G401 (cell line): ENCODE data around the gene CBFB. TPM values are rescaled to one million over a fixed set of nuclear protein-coding genes. Genes with fewer than 3 reads are reported as not detected.
A peak's percentile ranks its signal among the peaks of the same experiment; 100 is the strongest.

ENCODE experiments used
- DNase-seq: peaks from one replicate; pipeline ENCODE4 v3.0.0-alpha.2; 2015; ENCODE audit warnings: low spot score
- in situ Hi-C: cut with HindIII; loops from 2 replicates; pipeline ENCODE4 v1.10.0; 2016; ENCODE audit warnings: low sequenced_read_pairs, mixed read lengths
- total RNA-seq: library from RNA; depleted of rRNA; stranded (reverse); fragments of >200 nt; shearing (Covaris generic); gene quantifications from 2 replicates; pipeline ENCODE4 v1.2.3, GENCODE V29; 2014

CBFB gene
- total RNA-seq, 1 experiment from 2014 or later: 40.9 TPM

DNA sequence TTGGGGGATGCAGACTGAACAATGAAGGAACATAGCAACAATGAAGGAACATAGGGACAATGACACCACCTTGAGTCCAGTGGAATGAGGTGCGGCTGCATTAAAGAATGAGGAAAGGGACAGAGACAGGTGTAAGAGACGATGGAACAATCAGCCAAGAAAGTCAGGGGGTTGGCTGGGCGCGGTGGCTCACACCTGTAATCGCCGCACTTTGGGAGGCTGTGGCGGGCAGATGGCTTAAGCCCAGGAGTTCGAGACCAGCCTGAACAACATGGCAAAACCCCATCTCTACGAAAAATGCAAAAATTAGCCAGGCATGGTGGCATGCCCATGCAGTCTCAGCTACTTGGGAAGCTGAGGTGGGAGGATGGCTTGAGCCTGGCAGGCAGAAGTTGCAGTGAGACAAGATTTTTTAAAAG is 13.6 kb upstream of the CBFB start:
- in situ Hi-C loops: no loop called here
- no peak for DNase-seq

DNA sequence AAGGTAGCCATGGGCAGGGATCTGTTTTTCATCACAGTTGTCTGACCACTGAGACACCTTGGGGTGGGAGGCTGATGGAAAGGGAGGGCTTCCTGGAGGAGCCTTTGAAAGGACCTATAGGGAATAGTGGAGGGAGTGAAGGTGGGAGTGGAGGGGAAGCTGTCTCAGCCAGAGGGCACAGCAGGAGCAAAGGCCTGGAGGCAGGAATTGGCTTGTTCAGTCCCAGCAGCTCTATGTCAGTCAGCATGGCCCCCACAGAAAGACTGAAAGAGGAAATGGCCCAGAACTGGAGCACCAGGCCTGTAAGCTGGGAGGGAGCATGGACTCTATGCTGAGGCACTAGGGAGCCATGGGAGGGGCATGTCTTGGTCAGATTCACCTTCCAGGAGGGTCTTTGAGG is 12.8 kb upstream of the CBFB start:
- in situ Hi-C loops: no loop called here

DNA sequence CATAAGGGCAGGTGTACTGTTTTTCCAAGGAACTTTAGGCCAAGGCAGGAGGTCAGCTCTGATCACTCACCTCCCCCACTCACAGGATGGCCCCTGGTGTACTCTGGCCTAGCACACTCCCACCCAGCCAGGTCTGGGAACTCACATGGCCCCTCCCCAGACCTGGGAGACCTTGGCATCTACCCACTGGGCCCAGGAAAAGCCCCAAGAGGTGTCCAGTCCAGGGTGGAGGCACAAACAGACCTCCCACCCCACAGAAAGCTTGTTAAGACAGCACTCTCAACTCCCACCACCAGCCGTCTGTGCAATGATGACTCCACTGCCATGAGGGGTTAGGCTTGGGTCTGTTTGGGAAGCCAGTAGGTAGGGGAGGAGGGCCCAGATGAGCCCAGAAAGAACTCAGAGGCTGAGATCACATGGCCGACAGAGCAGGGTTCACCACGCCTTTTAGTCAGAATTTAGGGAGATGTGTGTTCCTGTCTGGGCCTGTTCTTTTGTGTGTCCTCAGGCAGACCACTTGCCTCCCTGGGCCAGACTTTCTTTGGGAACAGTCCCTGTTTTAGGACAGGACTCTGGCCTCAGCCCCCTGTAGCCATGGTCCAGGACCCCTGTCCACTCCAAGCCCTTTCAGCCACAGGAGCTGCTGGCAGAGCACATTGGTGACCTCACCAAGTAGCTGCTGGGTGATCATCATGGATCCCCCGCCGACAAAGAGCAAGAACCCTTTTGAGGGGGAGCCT is 12.1 kb upstream of the CBFB start:
- DNase-seq: no peak
- in situ Hi-C loops: no loop called here

More for the DNA sequence above, 12.8 kb upstream of the CBFB start:
- no peak for DNase-seq

DNA sequence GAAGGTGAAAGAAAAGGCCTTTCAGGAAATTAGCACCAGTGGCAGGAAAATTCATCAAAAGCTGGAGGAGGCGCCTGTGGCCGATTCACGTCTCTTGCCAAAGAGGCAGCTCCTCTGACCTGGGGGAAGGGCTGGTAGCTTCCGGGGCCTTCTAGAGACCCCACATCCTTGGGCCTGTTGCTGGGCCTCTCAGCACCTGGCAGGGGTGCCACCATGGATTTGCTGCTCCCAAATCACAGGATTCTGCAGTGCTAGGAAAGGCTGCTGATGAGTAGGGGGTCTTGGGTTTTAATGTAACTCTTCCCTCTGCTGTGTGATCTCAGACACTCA is 11.6 kb upstream of the CBFB start:
- DNase-seq: no peak
- in situ Hi-C loops: no loop called here

DNA sequence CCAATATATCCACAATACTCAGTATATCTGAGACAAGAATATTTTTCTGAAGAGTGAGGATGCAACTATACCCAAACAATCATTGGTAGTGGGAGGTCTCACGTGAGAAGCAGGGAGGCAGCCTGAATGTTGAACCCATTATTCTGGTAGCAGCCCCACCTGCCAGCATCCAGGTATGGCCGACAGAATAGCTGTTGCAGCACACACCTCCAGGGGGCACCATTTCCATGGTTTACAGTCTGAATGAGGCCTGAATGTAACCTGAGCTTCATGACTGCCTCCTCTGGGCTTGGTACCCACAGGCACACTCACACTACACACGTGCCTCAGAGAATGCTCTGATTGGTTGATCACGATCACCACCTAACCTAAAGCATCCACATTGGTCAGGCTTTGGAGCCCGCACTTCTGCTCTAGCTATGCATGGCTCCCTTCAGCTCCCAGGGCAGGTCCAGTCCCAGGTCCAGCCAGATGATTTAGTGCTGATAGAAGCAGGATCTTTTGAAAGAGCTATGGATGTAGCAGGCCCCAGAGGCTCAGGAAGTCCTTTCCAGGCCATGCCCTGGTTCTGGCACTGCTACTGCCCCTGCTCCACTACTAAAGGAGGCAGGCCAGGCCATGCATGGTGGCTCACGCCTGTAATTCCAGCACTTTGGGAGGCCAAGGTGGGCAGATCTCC is 11.0 kb upstream of the CBFB start:
- in situ Hi-C loops: no loop called here
- peak; percentile 71 for DNase-seq

DNA sequence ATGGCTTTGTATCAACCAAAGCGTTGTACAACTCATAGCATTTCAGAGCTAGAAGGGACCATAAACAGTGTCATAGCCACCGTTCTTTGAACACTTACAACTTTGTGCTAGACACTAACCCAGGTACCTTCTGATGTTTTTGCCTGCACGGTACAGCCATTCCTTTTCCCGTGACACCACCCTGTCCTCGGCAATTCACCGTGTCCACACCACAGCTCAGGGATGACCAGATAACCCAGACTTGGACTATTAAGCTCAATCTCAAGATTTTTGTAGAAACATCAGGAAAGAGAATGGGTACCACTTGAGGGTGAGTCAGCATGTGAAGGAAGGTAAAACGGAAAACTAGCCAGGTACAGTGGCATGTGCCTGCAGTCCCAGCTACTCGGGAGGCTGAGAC is 9.8 kb upstream of the CBFB start:
- DNase-seq: no peak
- in situ Hi-C loops: no loop called here

DNA sequence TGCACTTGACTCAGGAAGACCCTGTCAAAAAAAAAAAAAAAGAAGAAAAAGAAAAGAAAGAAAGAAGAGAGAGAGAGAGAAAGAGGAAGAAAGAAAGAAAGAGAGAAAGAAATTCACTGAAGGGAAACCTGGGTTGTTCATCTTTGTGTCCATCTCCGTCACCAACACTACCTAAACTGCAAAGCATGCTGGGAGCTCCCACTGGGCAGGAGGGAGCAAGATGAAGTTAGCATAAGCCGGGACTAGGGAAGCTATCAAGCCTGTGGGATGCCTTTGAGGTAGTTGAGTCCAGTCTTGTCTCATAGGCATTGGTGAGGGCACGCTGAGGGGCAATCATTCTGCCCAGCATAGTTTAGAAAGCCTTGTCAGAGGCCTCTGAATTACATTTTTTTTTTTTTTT is 7.6 kb upstream of the CBFB start:
- in situ Hi-C loops: no loop called here
- no peak for DNase-seq

DNA sequence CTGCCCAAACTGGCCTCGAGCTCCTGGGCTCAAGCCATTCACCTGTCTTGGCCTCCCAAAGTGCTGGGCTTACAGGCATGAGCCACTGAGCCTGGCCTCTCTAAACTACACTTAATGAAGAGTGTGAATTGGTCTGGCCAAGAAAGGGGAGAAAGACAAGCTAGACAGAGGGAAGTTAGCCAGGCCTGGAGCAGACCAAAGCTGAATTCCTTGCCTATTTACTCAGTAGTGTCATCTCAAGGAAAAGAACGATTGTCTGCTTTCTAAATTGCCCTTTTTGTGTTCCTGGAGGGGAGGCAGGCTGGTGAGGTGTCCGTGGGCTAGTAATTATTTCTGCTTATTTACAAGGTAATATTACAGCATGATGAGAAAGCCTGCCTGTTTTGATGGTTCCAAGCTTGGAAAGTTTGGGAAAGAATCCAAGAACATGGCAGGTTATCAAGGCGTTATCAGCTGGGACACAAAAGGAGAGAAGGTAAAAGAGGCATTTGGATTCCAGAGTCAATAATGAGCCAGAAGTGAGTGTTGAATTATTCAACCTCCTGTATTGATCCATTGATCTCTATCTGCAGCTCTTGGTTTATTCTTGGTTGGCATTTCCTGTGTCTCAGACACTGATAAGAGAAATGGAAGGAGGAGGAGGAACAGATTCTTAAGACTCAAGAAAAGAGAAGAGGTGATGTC is 6.3 kb upstream of the CBFB start:
- in situ Hi-C loops: no loop called here

DNA sequence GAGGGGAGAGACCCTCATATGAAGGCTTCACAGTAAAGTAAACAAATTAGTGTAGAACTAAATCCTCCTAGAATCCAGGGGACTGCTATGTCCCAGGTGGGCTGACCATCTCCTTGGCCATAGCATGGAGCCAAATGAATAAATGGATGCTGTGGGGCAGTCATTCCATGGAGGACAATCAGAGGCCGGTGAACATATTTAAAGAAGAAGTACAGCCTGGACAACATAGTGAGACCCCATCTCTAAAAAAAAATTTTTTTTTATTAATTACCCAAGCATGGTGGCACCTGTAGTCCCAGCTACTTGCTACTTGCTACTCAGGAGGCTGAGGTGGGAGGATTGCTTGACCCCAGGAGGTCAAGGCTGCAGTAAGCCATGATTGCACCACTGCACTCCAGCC is 5.3 kb upstream of the CBFB start:
- DNase-seq: no peak
- in situ Hi-C loops: no loop called here

More for the DNA sequence above, 6.3 kb upstream of the CBFB start:
- DNase-seq: no peak

DNA sequence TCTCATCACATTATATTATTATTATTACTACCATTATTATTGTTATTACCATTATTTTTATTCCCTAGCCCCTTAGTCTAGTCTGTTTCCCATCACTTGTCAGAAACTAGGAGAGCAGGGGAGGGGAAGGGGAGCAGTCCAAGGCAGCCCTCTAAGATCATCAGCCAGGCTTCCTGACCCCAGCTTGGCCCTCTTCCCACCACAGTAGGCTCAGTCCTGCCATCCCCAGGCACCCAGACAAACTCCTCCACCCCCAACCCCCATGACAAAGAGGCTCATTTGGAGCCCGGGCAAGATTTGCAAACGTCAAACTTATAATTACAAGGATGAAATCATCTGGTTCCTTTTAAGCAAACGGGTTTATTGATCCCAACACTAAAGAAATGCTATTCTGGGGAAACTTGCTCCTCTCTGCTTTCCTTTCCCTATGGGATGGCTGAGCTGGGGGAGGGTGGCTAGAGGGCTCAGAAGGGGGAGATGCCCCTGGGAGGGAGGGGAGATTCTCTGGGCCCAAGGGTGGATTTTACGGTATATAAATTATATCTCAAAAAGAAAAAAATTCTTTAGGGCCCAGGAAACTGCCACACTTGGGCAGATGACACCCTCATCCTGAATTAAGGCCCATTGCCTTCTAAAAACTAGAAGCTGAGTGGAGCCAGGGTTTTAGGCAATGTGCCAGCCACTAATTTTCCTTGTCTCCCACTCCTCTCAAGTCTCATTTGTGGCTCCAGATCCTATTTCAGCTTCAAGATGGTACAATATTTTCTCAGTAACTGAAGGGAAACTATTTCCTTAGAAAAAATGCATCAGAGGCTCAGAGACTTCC is 4.4 kb upstream of the CBFB start:
- in situ Hi-C loops: no loop called here
- DNase-seq: no peak

DNA sequence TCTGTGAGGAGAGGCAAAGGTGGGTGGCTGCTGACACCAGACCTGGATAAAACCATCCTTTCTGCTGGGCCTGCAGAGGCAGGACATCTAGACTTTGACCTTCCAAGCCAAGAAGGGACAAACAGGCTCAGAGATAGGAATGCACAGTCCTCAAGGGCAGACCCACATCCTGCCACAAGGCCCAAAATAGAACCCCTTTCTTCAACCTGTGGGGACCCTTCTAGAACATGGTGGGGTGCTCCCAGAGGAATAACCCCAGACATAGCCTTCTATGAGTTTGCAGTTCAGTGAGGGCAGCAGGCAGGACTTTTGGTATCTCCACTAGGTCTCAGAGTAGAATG is 3.8 kb upstream of the CBFB start:
- in situ Hi-C loops: no loop called here

DNA sequence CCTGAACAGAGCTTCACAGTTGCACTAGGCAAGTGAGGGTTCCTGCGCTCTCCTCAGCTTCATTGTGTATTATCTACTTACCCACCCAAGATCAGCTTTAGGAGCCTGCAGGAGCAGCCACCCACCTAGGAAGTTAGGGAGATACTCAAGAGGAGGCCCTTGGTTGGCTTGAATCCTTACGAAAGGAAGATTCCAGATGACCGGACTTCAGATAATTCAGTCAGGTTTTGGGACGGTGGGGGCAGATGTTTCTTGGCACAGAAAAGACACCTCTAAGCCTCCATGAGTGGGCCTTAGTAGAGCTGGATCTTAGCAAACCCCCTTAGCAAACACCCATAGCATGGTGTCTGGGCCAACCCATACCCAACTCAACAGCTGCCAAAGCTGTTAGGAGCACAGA is 2.4 kb upstream of the CBFB start:
- DNase-seq: no peak
- in situ Hi-C loops: no loop called here

More for the DNA sequence above, 3.8 kb upstream of the CBFB start:
- no peak for DNase-seq

DNA sequence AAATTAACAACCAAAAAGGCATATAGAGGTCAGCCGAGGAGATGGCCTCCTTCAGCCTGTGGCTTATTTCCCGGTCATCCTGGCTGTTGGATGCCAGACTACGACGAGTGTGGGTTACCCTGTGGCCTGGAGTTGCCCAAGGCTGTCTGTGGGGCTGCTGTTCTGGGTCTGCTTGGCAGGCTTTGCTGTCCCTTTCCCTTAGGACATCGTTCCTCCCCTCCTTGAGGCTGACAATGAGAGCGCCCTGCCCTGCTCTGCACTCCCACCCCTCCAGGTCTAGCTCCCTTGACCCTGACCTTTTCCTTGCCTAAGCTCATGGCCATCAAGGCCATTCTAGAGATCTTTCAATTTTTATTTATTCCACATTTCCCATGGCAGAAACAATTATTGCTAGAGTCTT is 1.9 kb upstream of the CBFB start:
- no peak for DNase-seq
- in situ Hi-C loops: no loop called here

DNA sequence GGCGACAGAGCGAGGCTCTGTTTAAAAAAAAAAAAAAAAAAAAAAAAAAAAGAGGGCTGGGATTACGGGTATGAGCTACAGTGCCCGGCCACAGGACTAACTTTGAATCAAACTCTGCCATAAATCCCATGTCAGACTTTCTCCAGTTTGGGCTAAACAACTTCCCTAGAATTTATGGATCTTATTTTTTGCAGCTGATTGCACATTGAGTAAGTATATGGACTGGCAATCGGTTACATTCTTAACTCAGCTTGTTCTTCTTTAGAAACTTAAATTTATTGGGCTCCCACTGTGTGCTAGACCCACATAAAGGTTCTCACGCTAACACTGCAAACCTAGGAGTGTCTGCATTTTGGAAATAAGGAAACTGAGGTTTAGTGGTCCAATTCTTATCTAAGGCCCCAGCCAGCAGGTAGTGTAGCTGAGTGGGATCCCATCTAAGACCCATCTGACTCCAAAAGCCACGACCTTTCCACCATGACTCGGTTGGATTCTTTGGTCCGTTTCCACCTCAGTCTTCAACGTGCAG is 718 bp upstream of the CBFB start:
- DNase-seq: no peak
- in situ Hi-C loops: no loop called here

DNA sequence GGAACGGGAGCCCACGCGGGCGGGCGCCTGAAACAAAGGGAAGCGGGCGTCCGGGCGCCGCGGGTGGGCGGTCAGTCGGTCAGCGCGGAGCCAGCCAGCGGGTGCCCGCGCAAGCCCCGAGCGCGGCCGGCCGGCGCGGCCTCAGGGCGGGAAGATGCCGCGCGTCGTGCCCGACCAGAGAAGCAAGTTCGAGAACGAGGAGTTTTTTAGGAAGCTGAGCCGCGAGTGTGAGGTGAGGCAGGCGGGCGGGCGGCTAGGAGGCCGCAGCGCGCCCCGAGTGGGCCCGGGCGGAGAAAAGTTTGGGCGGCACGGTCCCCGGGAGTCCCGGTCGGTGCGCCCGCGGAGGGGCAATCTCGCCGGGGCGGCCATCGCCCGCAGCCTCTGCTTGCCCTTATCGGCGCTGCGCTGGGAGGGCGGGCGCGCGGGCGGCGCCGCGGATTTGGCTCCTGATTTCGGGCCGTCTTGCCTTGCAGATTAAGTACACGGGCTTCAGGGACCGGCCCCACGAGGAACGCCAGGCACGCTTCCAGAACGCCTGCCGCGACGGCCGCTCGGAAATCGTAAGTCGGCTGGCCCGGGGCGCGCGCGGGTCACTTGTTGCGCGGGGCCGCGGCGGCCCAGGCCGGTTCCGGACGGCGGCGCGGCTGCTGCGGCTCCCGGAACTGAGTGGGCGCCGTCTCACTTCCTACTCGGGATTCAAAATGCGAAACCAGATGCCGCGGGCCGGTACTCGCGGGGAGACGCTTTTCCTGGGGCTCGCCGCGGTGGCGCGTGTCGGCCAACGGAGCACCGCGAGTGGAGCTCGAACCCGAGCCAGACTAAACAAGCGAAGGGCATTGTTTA is 526 bp downstream of the CBFB start:
- DNase-seq: peak; percentile 68
- in situ Hi-C loops: no loop called here

DNA sequence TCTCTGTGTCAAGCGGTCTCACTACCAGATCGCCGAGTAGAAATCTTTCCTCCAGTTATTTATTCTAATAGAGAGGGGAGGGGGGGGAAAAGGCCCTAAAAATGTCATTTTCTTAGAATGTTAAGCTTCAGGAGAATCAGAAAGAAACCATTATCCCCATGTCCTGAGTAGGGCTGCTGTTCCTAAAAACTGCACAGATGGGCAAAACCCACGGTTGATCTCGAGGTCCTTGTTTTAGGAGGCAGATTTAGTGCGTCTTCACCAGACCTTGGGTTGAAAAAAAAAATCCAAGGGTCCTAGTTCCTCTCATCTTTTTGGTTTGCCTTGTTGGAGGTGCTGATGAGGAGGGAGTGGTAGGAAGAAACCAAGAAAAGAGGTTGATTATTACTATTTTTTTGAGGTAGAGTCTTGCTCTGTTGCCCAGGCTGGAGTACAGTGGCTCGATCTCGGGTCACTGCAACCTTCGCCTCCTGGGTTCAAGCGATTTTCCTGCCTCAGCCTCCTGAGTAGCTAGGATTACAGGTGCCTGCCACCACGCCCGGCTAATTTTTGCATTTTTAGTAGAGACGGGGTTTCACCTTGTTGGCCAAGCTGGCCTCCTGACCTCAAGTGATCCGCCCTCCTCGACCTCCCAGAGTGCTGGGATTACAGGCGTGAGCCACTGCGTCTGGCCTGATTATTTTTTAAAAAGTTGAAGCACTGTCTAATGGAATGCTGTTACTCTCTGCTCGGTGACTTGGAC is 1.4 kb downstream of the CBFB start:
- DNase-seq: peak; percentile 34
- in situ Hi-C loops: no loop called here

DNA sequence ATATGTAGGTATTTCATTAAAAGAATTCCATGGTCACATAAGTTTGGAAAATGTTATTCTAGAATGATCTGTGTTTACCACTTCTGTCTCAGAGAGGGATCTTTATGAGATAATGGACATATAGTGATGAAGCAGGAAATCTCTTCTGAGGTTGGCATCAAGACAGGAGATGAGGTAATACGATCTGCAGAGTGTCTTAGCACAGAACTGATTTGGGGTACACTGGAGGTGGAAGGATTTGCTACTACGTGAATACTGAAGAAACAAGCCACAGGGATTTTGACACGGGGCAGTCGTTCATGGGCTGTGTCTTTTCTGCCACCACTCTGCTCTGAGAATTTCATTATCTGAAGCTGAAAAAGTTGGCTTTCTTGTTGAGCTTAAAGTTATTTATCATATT is 5.5 kb downstream of the CBFB start:
- in situ Hi-C loops: no loop called here

DNA sequence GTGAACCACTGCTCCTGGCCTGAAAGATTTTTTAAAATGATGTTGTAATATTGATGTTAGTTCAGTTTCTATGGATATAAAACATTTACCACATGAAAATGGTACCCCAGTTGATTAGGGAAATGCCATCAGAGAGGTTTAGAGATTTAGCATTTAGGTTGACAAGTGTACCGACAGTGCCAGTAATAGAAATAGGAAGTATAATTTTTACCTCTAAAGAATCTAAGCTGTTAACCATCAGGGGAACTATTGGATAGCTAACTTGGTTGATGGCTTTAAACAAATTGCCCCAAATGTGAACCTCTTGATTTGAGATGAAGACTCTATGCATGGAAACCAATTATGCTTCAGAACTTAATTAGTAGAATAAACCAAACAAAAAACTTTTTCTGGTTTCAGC is 6.4 kb downstream of the CBFB start:
- in situ Hi-C loops: no loop called here
- DNase-seq: no peak

More for the DNA sequence above, 5.5 kb downstream of the CBFB start:
- peak; percentile 6 for DNase-seq
